Neural progenitor cell (in vitro differentiated cells): ENCODE measurements around the gene GNAI3. TPM values are rescaled to one million over a fixed set of nuclear protein-coding genes. Genes with fewer than 3 reads are reported as not detected.

ENCODE experiments used
- DNase-seq: peaks from one replicate; pipeline ENCODE4 v3.0.0-alpha.2; 2016; ENCODE audit warnings: low spot score
- H2AFZ ChIP-seq: fragments of 200-600 bp; sonication (generic); replicated peaks from 2 replicates; pipeline ENCODE4 v1.6.1; 2016; ENCODE audit warnings: antibody characterized with exemption
- H3F3A ChIP-seq: fragments of 200-600 bp; sonication (generic); 2 replicates; pipeline ENCODE4 v1.6.1; 2016; ENCODE audit warnings: antibody characterized with exemption, low read depth
- H3K27ac ChIP-seq: fragments of 200-600 bp; sonication (generic); 2 replicates; pipeline ENCODE4 v1.5.1; 2016; ENCODE audit warnings: mild to moderate bottlenecking
- H3K27me3 ChIP-seq: fragments of 200-600 bp; sonication (generic); 2 replicates; pipeline ENCODE4 v1.6.1; 2016; ENCODE audit warnings: mild to moderate bottlenecking, moderate library complexity
- H3K36me3 ChIP-seq: fragments of 200-600 bp; sonication (generic); 2 replicates; pipeline ENCODE4 v1.5.1; 2016
- H3K4me1 ChIP-seq: fragments of 200-600 bp; sonication (generic); 2 replicates; pipeline ENCODE4 v1.6.1; 2016; ENCODE audit warnings: mixed run types
- H3K4me2 ChIP-seq: fragments of 200-600 bp; sonication (generic); 2 replicates; pipeline ENCODE4 v1.6.1; 2016
- H3K4me3 ChIP-seq: fragments of 200-600 bp; sonication (generic); 2 replicates; pipeline ENCODE4 v1.5.1; 2016
- H3K79me2 ChIP-seq: fragments of 200-600 bp; sonication (generic); 2 replicates; pipeline ENCODE4 v1.6.1; 2016; ENCODE audit warnings: low read depth
- H3K9ac ChIP-seq: fragments of 200-600 bp; sonication (generic); 2 replicates; pipeline ENCODE4 v1.6.1; 2016
- H3K9me3 ChIP-seq: fragments of 200-600 bp; sonication (generic); 2 replicates; pipeline ENCODE4 v1.5.1; 2016; ENCODE audit warnings: low read depth
- H4K20me1 ChIP-seq: fragments of 200-600 bp; sonication (generic); 2 replicates; pipeline ENCODE4 v1.6.1; 2016; ENCODE audit warnings: low read depth
- H3K27ac Mint-ChIP-seq: 3 replicates; pipeline ENCODE4 v1.8.0; 2021; ENCODE audit warnings: mixed read lengths
- H3K27me3 Mint-ChIP-seq: 2 replicates; pipeline ENCODE4 v1.8.0; 2022; ENCODE audit warnings: low read depth, mild to moderate bottlenecking, inconsistent platforms, moderate library complexity, mixed read lengths; ENCODE audit not compliant: insufficient read depth
- H3K36me3 Mint-ChIP-seq: 3 replicates; pipeline ENCODE4 v1.8.0; 2021; ENCODE audit warnings: mixed read lengths
- H3K4me1 Mint-ChIP-seq: 3 replicates; pipeline ENCODE4 v1.8.0; 2021; ENCODE audit warnings: mixed read lengths
- H3K4me3 Mint-ChIP-seq: 3 replicates; pipeline ENCODE4 v1.8.0; 2021; ENCODE audit warnings: mild to moderate bottlenecking, moderate library complexity, mixed read lengths
- H3K9me3 Mint-ChIP-seq: 3 replicates; pipeline ENCODE4 v1.8.0; 2020; ENCODE audit warnings: mixed read lengths
- CTCF ChIP-seq: fragments of 200-600 bp; sonication (generic); IDR thresholded peaks from 2 replicates; pipeline ENCODE4 v1.5.1; 2017; ENCODE audit warnings: antibody characterized with exemption, mild to moderate bottlenecking
- EZH2 ChIP-seq: fragments of 200-600 bp; sonication (generic); IDR thresholded peaks from 2 replicates; pipeline ENCODE4 v1.6.1; 2017; ENCODE audit warnings: antibody characterized with exemption, mild to moderate bottlenecking, moderate library complexity
- EZH2phosphoT487 ChIP-seq: fragments of 200-600 bp; sonication (generic); IDR thresholded peaks from 2 replicates; pipeline ENCODE4 v1.6.1; 2017; ENCODE audit warnings: antibody characterized with exemption
- total RNA-seq: library from RNA; depleted of rRNA; stranded (reverse); fragments of >200 nt; gene quantifications from 2 replicates; pipeline ENCODE4 v1.2.3, GENCODE V29; 2015; ENCODE audit warnings: low replicate concordance

GNAI3 gene
- total RNA-seq, 1 donor from 2014 or later, result 15.4 TPM

DNA sequence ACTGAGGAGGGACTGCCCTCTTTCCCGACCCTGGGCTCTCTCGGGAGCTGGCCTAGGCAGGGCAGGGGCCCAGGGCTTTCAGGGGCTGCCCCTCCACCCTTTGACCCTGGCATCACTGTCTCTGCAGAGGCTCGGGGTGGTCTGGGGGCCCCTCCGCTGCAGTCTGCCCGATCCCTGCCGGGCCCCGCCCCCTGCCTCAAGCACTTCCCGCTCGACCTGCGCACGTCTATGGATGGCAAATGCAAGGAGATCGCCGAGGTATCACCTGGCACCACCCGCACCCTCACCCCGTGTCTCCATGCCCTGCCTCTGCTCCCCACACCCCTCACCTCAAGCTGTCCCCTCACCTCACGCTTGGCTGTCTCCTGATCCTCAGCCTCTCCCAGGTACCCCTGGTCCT, 76.8 kb downstream of the GNAI3 start:
- Histone ChIP-seq H3K4me3 (no peak overlapping the region), H3F3A (peaks cover 6% of the 10 kb centered on the region), H3K9ac (no peak overlapping the region), H3K4me2 (no peak overlapping the region), H3K27ac (no peak overlapping the region), H3K9me3 (no peaks in the 10 kb centered on the region), H3K36me3 (no peaks in the 10 kb centered on the region), H3K79me2 (peaks cover 44% of the 10 kb centered on the region), H2AFZ (no peak overlapping the region), H3K4me1 (peaks cover 4% of the 10 kb centered on the region), H4K20me1 (peaks cover 29% of the 10 kb centered on the region), H3K27me3 (no peaks in the 10 kb centered on the region)
- H3K4me1 Mint-ChIP-seq, result peaks cover 26% of the 10 kb centered on the region
- peaks cover 5% of the 10 kb centered on the region for H3K27me3 Mint-ChIP-seq
- H3K36me3 Mint-ChIP-seq, result peaks cover 26% of the 10 kb centered on the region
- TF ChIP-seq CTCF, result no peak
- no peak for TF ChIP-seq EZH2
- TF ChIP-seq EZH2phosphoT487, result no peak
- no peak for DNase-seq
- H3K9me3 Mint-ChIP-seq, result no peaks in the 10 kb centered on the region
- no peak overlapping the region for H3K27ac Mint-ChIP-seq
- no peak overlapping the region for H3K4me3 Mint-ChIP-seq

DNA sequence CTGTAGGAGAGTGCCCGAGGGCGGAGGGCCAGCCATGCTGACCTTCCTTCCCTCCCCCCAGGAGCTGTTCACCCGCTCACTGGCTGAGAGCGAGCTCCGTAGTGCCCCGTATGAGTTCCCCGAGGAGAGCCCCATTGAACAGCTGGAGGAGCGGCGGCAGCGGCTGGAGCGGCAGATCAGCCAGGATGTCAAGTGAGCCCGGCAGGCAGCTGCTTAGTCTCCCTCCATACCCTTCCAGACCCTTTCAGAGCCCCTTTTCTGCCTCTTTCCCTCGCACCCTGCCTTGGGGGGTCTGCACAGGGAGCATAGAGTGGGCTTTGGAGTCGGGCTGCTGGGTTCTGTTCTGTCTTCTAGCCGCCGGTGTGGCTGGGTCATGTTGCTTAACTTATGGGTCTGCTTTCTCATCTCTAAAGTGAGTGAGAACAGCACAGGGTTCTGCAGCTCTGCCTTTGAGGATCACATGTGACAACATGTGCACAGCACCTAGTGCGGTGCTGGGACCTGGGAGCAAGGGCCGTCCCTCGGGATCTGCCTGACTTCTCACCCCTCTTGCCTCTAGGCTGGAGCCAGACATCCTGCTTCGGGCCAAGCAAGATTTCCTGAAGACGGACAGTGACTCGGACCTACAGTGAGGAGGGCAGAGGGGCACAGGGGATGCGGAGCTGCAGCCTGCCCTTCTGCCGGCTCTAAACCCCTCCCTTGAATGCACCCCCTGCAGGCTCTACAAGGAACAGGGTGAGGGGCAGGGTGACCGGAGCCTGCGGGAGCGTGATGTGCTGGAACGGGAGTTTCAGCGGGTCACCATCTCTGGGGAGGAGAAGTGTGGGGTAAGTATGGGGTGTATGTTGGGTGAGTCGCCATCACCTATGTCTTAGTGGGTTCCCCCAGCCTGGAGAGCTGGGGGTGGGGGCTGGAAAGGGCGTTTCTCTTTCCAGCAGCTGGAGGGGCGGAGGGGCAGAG, 77.5 kb downstream of the GNAI3 start:
- no peak for DNase-seq
- Histone ChIP-seq H3F3A (no peaks in the 10 kb centered on the region), H3K27me3 (no peaks in the 10 kb centered on the region), H4K20me1 (peaks cover 29% of the 10 kb centered on the region), H3K4me2 (no peak overlapping the region), H3K9me3 (no peaks in the 10 kb centered on the region), H3K4me1 (peaks cover 4% of the 10 kb centered on the region), H3K9ac (no peak overlapping the region), H3K36me3 (no peaks in the 10 kb centered on the region), H3K79me2 (peaks cover 40% of the 10 kb centered on the region), H2AFZ (no peak overlapping the region), H3K27ac (no peak overlapping the region), H3K4me3 (no peak overlapping the region)
- Mint-ChIP-seq H3K36me3 (peaks cover 26% of the 10 kb centered on the region), H3K9me3 (no peaks in the 10 kb centered on the region), H3K4me1 (peaks cover 26% of the 10 kb centered on the region), H3K27ac (no peak overlapping the region), H3K27me3 (peaks cover 5% of the 10 kb centered on the region), H3K4me3 (no peak overlapping the region)
- TF ChIP-seq EZH2, result no peak
- no peak for TF ChIP-seq CTCF
- no peak for TF ChIP-seq EZH2phosphoT487

- no peaks in the 10 kb centered on the region for H3K27me3 ChIP-seq
- H3K4me3 ChIP-seq, result no peak overlapping the region
- H3F3A ChIP-seq, result no peaks in the 10 kb centered on the region
- no peak for DNase-seq
- H3K27ac ChIP-seq, result no peak overlapping the region
- peaks cover 23% of the 10 kb centered on the region for H4K20me1 ChIP-seq
- no peaks in the 10 kb centered on the region for H3K9me3 ChIP-seq
- H2AFZ ChIP-seq, result no peak overlapping the region
- H3K4me2 ChIP-seq, result no peak overlapping the region
- no peaks in the 10 kb centered on the region for H3K4me1 ChIP-seq
- no peaks in the 10 kb centered on the region for H3K36me3 ChIP-seq
- Mint-ChIP-seq H3K27ac (no peak overlapping the region), H3K4me3 (no peak overlapping the region), H3K9me3 (no peaks in the 10 kb centered on the region), H3K36me3 (peaks cover 26% of the 10 kb centered on the region), H3K27me3 (peaks cover 2% of the 10 kb centered on the region), H3K4me1 (peaks cover 22% of the 10 kb centered on the region)
- H3K79me2 ChIP-seq, result peaks cover 31% of the 10 kb centered on the region
- H3K9ac ChIP-seq, result no peak overlapping the region
- TF ChIP-seq CTCF (no peak), EZH2phosphoT487 (no peak), EZH2 (no peak)
Measured at GRCh38 chr1:109626682-109627408, 78.4 kb downstream of the GNAI3 start.
